Stomach (tissue), 9 donors: ENCODE measurements around the gene AGAP1. TPM values are rescaled to one million over a fixed set of nuclear protein-coding genes. Genes with fewer than 3 reads are reported as not detected.

Experiments used
- DNase-seq, 2 donors: peaks; one replicate each; pipeline versions ENCODE4 v3.0.0 to v3.0.0-alpha.2; 2013 to 2019
- H3K27ac ChIP-seq, 5 donors: fragments of 200-600 bp in 4 of 5; sonication (generic) in 4 of 5; one replicate each; pipeline ENCODE4 v1.5.1; 2013 to 2019; ENCODE audit warnings: mild to moderate bottlenecking in 1 of 5, moderate library complexity in 1 of 5
- H3K27me3 ChIP-seq, 3 donors: fragments of 200-600 bp; sonication (generic); one replicate each; pipeline ENCODE4 v1.5.1; 2017 to 2019; ENCODE audit warnings: mixed run types in 1 of 3
- H3K36me3 ChIP-seq, 4 donors: fragments of 200-600 bp; sonication (generic); 1 replicate in 3 of 4; 2 replicates in 1 of 4; pipeline ENCODE4 v1.5.1; 2016 to 2019
- H3K4me1 ChIP-seq, 4 donors: fragments of 200-600 bp; sonication (generic); one replicate each; pipeline ENCODE4 v1.5.1; 2016 to 2019
- H3K4me3 ChIP-seq, 4 donors: fragments of 200-600 bp; sonication (generic) in 3 of 4; one replicate each; pipeline ENCODE4 v1.5.1; 2016 to 2019; ENCODE audit warnings: mild to moderate bottlenecking in 1 of 4
- H3K9me3 ChIP-seq, 4 donors: fragments of 200-600 bp; sonication (generic); one replicate each; pipeline ENCODE4 v1.5.1; 2016 to 2019
- CTCF ChIP-seq, 7 experiments: fragments of 450-650 bp in 4 of 7; fragments of 200-600 bp in 3 of 7; sonication (generic) in 3 of 7; IDR thresholded peaks; one replicate each; pipeline ENCODE4 v1.5.1; 2016 to 2019; ENCODE audit warnings: antibody characterized with exemption in 7 of 7, control low read depth in 2 of 7, mild to moderate bottlenecking in 1 of 7
- EP300 ChIP-seq: sonication (generic); formaldehyde crosslinking; IDR thresholded peaks from one replicate; pipeline ENCODE4 v1.6.1; 2017; ENCODE audit warnings: antibody characterized with exemption
- POLR2A ChIP-seq, 4 donors: fragments of 450-650 bp; IDR thresholded peaks; one replicate each; pipeline ENCODE4 v1.6.1; 2016; ENCODE audit warnings: antibody characterized with exemption in 4 of 4, control low read depth in 2 of 4, mild to moderate bottlenecking in 1 of 4, moderate library complexity in 1 of 4
- POLR2AphosphoS5 ChIP-seq, 3 donors: sonication (generic); formaldehyde crosslinking; IDR thresholded peaks; one replicate each; pipeline ENCODE4 v1.6.1; 2016; ENCODE audit warnings: antibody characterized with exemption in 3 of 3
- WGBS, 5 donors: extraction: QIAGEN DNeasy Blood & Tissue Kit in 3 of 5; methylation state at CpG; one replicate each; pipeline versions ENCODE4 v1.1.5 to v1.1.7; 2013 to 2018; 5-methylcytosine and 5-hydroxymethylcytosine counted together
- intact Hi-C: fragments of 100-400 bp; cut with DNase I; formaldehyde crosslinking; loops from one replicate; pipeline ENCODE4 v1.15.1; 2023; ENCODE audit warnings: low total_unique reads
- polyA plus RNA-seq, 3 donors: library from polyadenylated mRNA; stranded (reverse); fragments of 200-250 nt; gene quantifications; one replicate each; pipeline ENCODE4 v1.2.3, GENCODE V29; 2013
- total RNA-seq, 5 donors: library from RNA; depleted of rRNA; stranded (reverse); fragments of >200 nt; gene quantifications; one replicate each; pipeline versions ENCODE4 v1.1.0 to v1.2.3, GENCODE V29; 2014 to 2016
- donor health status: healthy with polysubstance abuse.
- donor health status: Bipolar disorder and iron deficiency.
- donor health status: healthy.

The AGAP1 gene
- total and polyA plus RNA-seq, 8 donors, result 4.2 to 139 (median 35.0) TPM

- H3K4me1 ChIP-seq, result peaks cover 20 to 40% (median 30%) of the 10 kb centered on the region in 4 donors
- H3K27me3 ChIP-seq, result peaks cover 0 to 9% (median 6%) of the 10 kb centered on the region in 3 donors
- peak in 1 of 2 donors; percentile 44 for DNase-seq
- H3K27ac ChIP-seq, result peak overlapping the region in 3 of 5 donors; percentile 3 to 66 (median 56)
- H3K9me3 ChIP-seq, result no peaks in the 10 kb centered on the region
- no peaks in the 10 kb centered on the region for H3K36me3 ChIP-seq
- intact Hi-C loops, result no loop called here
- no peak for TF ChIP-seq POLR2A (IDR thresholded peaks at IDR 0.05)
- 6 to 11% (median 8%) methylated on average over 13 of the region's 13 CpGs for WGBS, 5 donors
- H3K4me3 ChIP-seq, result peak overlapping the region; percentile 21 to 32 (median 28)
These were observed 171.9 kb downstream of the AGAP1 start for GRCh38 chr2:235665661-235666212.

- Histone ChIP-seq H3K4me1 (peaks cover 25 to 40% (median 34%) of the 10 kb centered on the region in 4 donors), H3K36me3 (no peaks in the 10 kb centered on the region), H3K27ac (peak overlapping the region in 3 of 5 donors; percentile 3 to 66 (median 56)), H3K27me3 (peaks cover 0 to 15% (median 6%) of the 10 kb centered on the region in 3 donors), H3K9me3 (no peaks in the 10 kb centered on the region), H3K4me3 (peak overlapping the region; percentile 21 to 32 (median 28))
- TF ChIP-seq POLR2AphosphoS5 (IDR thresholded peaks at IDR 0.05) (peak in 1 of 3 donors; percentile 55), POLR2A (IDR thresholded peaks at IDR 0.05) (no peak)
- 0 to 5% (median 2%) methylated on average over 4 of the region's 4 CpGs for WGBS, 5 donors
- peak in 1 of 2 donors; percentile 91 for DNase-seq
- intact Hi-C loops, result no loop called here
These were observed 172.5 kb downstream of the AGAP1 start for GRCh38 chr2:235666213-235666781.

- Histone ChIP-seq H3K4me3 (peak overlapping the region in 1 of 4 donors; percentile 80), H3K4me1 (peaks cover 26 to 65% (median 43%) of the 10 kb centered on the region in 4 donors), H3K27me3 (peaks cover 0 to 19% (median 6%) of the 10 kb centered on the region in 3 donors), H3K36me3 (no peaks in the 10 kb centered on the region), H3K27ac (no peak overlapping the region), H3K9me3 (no peaks in the 10 kb centered on the region)
- intact Hi-C loops, result no loop called here
- no peak for DNase-seq
- 86 to 95% (median 88%) methylated on average over 4 of the region's 4 CpGs for WGBS, 5 donors
- no peak for TF ChIP-seq CTCF (IDR thresholded peaks at IDR 0.05)
These were observed 174.9 kb downstream of the AGAP1 start for GRCh38 chr2:235668782-235669181.

GRCh38 chr2:235669269-235669831 is 175.5 kb downstream of the AGAP1 start:
- WGBS, 5 donors, result 0 to 3% (median 1%) methylated on average over 6 to 73 of the region's 77 CpGs
- Histone ChIP-seq H3K4me3 (peak overlapping the region; percentile 58 to 80 (median 64)), H3K9me3 (no peaks in the 10 kb centered on the region), H3K36me3 (no peaks in the 10 kb centered on the region), H3K27ac (peak overlapping the region in 3 of 5 donors; percentile 46 to 80 (median 79)), H3K4me1 (peaks cover 26 to 68% (median 44%) of the 10 kb centered on the region in 4 donors), H3K27me3 (peaks cover 0 to 19% (median 6%) of the 10 kb centered on the region in 3 donors)
- DNase-seq, result peak; percentile 72 to 92
- TF ChIP-seq POLR2AphosphoS5 (IDR thresholded peaks at IDR 0.05) (no peak), EP300 (no peak), CTCF (IDR thresholded peaks at IDR 0.05) (no peak), POLR2A (IDR thresholded peaks at IDR 0.05) (no peak)
- intact Hi-C loops, result no loop called here

GRCh38 chr2:235669983-235670962 is 176.4 kb downstream of the AGAP1 start:
- DNase-seq, result peak; percentile 58 to 91
- H3K27me3 ChIP-seq, result peaks cover 0 to 19% (median 6%) of the 10 kb centered on the region in 3 donors
- H3K36me3 ChIP-seq, result no peaks in the 10 kb centered on the region
- H3K27ac ChIP-seq, result peak overlapping the region in 4 of 5 donors; percentile 33 to 80 (median 62)
- H3K9me3 ChIP-seq, result no peaks in the 10 kb centered on the region
- H3K4me3 ChIP-seq, result peak overlapping the region; percentile 58 to 80 (median 64)
- WGBS, 5 donors, result 2 to 10% (median 5%) methylated on average over 37 to 148 of the region's 148 CpGs
- H3K4me1 ChIP-seq, result peaks cover 25 to 64% (median 38%) of the 10 kb centered on the region in 4 donors
- intact Hi-C loops, result no loop called here
- TF ChIP-seq EP300 (no peak), POLR2A (IDR thresholded peaks at IDR 0.05) (no peak), CTCF (IDR thresholded peaks at IDR 0.05) (peak in 3 of 7 experiments; percentile 32 to 55 (median 46)), POLR2AphosphoS5 (IDR thresholded peaks at IDR 0.05) (peak in 1 of 3 donors; percentile 17)
